GM19328 (cell line): ENCODE measurements around the gene ANKRD55.
"Not testable (repeated sequence)": the region's sequence is repeated elsewhere in the genome, so short reads cannot be mapped to it uniquely, and the experiment has no call there.

Experiments used
- ATAC-seq: cut with Tn5 transposase; IDR thresholded peaks from one replicate; pipeline ENCODE4 v1.9.1; 2021; ENCODE audit warnings: mild to moderate bottlenecking, moderate library complexity; ENCODE audit not compliant: unreplicated experiment

ANKRD55 gene

GRCh38 chr5:56110646-56111403 lies 122.3 kb downstream of the ANKRD55 start:
- no peak for ATAC-seq

DNA sequence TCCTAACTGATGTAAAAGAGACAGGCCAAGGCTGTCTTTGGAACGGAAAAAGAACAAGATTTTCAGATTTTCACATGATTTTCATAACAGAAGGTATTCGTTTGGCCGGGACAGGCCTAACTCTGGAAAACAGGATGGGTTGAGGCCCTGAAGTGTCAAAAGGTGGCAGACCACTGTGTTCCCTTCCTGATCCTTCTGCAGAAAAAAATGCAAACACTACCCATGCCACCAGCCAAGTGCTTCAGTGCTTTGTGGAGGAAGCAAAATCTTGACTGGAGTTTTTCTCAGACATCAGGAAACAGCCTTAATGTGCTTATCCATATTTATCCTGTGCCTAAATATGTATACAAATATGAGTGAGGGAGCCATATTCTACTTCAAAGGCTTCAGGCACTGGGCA lies 124.9 kb downstream of the ANKRD55 start:
- no peak for ATAC-seq

DNA sequence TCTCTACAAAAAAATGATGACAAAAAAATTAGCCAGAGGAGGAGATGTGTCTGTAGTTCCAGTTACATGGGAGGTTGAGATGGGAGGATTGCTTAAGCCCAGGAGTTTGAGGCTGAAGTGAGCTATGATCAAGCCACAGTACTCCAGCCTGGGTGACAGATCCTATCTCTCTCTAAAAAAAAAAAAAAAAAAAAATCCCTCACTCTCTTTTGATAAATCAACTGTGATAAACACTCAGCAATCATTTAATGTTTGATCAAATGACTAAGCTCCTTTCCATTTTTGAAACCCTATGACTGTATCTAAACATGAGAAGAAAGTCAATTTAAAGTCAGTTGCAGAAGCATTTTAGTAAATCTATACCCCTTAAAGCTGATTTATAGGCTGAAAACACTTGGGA lies 126.3 kb downstream of the ANKRD55 start:
- no peak for ATAC-seq

DNA sequence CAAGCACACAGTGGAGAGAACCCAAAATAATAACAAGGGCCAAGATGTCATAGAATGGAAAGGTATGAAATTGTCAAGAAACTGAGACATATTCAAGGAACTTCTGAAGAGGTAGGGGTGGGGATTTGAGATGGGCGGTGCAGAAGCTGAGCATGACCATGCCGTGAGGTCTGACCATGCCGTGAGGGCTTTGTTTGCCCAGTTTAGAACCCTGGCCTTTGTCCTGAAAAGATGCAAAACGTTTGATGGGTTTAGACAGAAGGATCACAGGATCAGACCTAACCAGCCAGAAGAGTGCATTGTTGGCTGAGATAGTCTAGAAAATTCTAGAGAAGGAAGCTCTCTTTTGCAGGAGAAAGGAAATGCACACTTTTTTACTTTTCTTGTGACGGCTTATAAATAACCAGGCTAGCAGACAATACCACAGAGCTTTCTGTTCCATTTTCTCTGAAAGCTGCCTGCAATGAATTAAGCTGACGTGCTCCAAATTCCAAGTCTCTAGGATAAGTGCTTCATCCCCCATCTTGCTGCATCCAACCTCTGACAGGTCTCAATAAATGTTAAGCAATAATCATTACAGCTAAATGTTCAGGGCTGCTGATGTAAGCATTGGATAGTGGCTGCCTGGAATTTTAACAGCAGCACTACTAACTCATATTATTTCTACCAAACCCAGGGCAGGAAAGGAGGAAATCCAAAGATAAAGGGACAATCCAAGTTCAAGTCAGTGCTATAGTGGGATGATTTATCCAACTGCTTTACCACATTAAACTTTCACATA lies 127.4 kb downstream of the ANKRD55 start:
- no peak for ATAC-seq

DNA sequence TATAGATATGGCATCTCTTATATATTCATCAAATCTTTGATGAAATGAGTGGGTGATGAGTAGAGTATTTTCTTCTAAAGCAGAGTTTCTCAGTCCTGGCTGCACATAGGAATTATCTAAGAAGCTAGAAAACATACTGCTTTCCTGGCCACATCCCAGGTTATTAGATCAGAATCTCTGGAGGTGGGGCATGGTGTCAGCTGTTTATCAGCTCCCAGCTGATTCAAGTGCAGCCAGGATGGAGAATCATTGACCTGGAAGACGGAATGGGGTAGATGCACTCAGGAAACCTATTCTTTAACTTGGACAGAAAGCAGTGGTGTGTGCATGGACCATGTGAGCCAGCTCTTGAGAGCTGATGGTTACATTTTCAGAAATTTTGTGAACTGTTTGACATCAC lies 130.2 kb downstream of the ANKRD55 start:
- ATAC-seq = no peak

GRCh38 chr5:56102207-56102606 lies 130.9 kb downstream of the ANKRD55 start:
- ATAC-seq = not testable (repeated sequence)

DNA sequence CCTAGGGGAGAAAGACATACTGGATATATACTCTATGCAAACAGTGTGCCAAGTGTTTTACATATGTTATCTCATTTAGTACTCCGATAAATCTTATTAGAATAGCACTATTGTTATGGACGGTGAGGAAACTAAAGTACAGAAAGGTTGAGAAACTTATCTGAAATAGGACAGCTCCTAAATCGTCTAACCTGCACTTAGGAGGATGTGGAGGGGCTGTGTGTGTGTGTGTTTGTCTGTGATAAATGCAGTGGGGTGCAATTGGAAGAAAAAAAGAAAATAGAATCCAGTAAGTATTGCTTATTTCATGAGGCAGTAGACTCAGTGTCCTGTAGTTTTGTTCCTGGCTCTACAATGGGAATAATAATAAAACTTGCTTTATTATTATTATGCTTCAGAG lies 131.9 kb downstream of the ANKRD55 start:
- ATAC-seq = no peak

GRCh38 chr5:56100439-56101176 lies 132.5 kb downstream of the ANKRD55 start:
- no peak for ATAC-seq

DNA sequence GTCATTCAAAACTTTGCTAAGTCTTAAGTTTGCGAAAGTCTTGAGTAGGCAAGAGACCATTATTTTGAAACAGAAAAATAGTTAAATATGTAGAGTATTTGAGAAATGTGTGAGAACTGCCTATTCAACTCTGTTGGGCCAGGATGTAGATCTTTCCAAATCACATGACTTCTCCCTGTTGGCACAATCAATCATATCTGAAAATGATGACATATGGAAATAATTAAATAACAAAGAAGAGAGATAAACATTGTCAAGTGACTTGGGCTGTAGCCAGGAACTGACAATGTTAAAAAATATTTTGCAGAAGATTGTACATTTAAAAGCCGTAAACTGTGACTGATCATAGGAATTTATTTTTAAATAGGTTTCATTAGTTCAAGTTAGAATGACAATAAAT lies 133.8 kb downstream of the ANKRD55 start:
- no peak for ATAC-seq

DNA sequence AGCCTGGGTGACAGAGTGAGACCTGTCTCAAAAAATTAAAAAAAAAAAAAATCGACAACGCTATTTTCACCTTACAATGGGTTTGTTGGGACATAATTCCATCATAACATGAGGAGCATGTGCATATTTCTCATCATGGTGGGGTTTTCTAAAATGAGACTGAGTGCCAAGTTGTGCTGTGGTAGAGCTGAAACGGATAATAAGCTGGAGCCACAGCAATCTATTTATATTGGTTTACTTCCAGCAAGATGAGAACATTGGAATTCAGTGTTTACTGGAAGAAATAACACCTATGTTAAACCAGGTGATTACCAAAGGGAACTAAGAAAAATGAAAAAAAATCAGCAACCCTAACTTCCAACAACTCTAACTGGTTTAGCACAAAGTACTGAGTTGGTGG lies 136.1 kb downstream of the ANKRD55 start:
- ATAC-seq = no peak

DNA sequence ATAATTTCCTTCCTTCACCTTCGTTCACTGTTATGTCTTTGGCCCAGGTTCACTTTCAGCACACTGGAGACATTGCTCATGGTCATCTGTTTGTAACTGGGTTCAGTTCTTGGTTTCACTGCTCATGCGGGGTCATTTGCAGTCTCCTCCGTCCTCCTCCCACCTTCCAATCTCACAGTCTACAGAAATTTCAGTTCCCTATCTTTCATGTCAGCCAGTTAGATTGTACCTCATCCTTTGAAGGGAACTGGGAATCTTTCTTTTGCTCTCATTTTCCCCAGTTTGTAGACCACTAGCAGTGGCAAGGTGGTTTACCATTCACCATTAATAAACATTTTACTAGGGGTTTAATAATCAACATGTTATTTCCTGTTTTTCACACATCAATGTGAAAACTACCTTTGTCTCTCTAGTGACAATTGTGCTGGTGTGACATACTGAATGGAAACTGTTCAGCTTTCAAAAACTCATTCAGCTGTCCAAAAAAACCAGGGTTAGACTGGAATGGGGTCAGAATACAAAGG lies 137.5 kb downstream of the ANKRD55 start:
- ATAC-seq = no peak

- no peak for ATAC-seq
Measured at GRCh38 chr5:56094579-56095361, 138.4 kb downstream of the ANKRD55 start.

- no peak for ATAC-seq
Measured at GRCh38 chr5:56093970-56094369, 139.2 kb downstream of the ANKRD55 start.

- ATAC-seq = no peak
Measured at GRCh38 chr5:56092115-56092514, 141.0 kb downstream of the ANKRD55 start.

DNA sequence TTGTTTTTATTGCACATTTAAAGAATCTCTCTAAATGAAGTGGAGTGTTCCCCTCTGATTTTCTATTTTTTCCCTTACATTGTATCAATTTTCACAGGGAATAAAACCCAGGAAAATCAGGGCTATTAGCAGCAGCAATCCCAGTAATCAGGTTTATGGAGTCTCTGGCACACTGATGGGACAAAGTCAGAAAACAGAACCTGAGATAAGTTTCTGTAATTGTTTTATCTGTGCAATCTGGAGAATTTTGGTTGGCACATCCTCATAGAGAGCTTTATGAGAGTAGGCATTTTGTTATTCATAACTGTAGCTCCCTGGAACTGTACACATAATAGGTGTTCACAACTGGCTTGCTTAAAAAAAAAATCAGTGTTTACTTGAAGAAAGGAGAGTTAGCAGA lies 141.5 kb downstream of the ANKRD55 start:
- no peak for ATAC-seq

DNA sequence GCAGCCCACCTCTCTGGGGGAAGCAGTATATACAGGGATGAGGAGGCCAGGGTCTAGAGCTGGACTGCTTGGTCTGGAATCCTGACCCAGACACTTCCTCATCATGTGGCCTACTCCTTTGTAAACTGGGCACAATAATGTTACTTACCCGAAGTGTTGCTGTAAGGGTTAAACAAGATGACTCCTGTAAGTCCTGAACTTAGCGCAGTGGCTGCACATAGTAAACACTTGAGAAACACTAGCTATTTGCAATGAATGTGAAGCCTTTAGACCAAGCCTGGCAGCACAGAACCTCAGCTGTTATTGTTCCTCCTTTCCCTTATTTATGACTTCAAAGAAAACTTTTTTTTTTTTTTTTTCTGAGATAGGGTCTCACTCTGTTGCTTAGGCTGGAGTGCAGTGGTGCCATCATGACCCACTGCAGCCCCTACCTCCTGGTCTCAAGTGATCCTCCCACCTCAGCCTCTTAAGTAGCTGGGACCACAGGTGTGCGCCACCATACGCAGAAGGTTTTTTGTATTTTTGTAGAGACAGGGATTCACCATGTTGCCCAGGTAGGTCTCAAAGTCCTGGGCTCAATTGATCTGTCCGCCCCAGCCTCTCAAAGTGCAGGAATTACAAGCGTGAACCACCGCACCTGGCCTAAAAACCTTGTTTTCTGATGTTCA lies 142.2 kb downstream of the ANKRD55 start:
- ATAC-seq = no peak

DNA sequence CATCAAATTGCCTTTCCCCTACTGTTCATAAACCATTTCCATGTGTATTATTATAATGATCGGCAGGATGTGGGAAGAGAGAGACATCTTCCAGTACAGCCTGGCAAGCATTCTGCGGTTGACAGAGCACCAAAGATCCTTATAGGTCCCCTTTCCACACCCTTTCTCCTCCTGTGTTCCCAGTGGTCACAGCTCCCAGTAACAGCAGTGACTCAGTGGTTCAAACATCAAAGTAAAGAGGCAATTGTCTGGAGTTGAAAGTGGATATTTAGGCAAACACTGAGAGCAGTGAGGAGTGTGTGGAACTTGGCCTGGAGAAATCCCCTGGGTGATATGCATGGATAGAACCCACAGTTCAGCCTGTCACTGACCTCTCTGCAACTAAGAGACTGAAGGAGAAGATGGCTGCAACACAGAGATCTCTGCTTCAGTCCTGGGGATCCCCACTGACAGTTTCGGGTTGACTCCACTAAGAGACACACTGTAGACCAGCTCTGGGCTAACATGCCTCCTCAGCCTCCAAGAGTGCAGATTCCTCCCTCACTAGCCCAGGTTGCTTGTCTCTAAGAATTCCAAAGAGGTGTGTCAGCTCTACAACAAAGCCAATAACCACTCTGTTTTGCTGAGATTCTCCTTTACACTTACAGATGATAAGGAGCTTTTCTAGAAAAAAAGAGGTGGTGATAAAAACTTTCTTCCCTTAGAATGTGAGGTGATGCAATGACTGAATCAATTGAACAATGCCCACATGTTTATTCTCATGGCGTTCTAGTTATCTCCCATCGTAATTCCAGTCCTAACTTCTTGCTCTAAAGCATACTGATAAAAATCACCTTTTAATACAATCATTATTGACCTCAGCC lies 143.9 kb downstream of the ANKRD55 start:
- ATAC-seq = no peak

GRCh38 chr5:56088431-56088949 lies 144.6 kb downstream of the ANKRD55 start:
- no peak for ATAC-seq

DNA sequence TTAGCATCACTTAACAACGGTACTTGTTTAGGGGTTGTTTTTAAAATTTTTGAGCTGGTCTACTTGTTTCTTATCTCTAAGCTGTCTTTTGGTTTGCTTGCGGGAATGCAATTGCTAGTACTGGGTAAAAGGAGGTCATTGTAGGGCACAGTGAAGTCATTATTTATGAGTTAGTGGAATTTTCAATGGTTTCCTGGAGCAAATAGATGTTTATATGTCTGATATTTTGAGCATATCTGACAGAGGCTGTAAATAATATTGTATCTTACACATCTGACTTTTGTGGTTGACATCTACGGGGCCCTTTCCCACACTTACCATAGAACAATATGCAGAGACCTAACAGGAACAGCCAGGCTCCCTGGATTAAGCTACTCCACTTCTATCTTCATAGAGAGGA lies 147.9 kb downstream of the ANKRD55 start:
- no peak for ATAC-seq
